AML-193 (cell line): ENCODE results near the gene UGT8.
"Not testable (repeated sequence)": the region's sequence is repeated elsewhere in the genome, so short reads cannot be mapped to it uniquely, and the experiment has no call there.

Experiments used
- DNase-seq, 2 experiments: peaks; one replicate each; lab custom pipeline; 2025; lab: John Stamatoyannopoulos, UW

The UGT8 gene

DNA sequence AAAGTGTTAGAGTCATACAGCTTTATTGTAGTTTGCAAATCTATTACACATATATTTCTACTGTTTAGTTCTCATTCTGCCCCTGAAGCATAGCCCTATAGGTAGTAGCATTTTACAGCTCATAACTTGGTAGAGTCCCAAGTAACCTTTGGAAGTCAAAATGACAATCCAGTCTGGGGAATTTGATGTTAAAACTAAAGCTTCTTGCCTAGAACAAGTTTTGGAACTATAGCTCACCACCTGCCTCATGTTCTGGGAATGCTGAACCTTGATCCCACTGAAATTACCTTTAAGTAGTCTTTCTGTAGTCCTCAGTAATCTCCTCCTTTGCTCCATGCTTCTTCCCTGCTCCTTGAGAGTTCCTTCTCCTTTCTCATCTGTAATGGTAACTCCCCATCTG is 8.4 kb downstream of the UGT8 start:
- no peak for DNase-seq

DNA sequence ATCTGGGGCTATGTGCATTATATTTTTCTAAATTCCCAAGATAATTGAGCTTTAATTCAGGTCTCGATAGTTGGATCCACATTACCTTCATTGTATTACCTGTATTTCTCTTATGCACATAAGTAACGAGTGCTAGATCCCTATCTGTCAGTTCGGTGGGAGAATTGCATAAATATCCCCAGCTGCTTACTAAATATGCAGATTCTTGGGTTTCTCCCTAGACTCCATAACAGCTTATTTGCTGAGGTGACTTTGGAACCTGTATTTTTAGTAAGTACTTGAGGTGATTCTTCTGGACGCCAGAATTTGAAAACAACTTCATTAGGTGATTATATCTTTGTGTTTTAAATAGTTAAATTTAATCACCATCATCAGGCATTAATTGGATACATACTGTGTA is 15.0 kb downstream of the UGT8 start:
- no peak for DNase-seq

DNA sequence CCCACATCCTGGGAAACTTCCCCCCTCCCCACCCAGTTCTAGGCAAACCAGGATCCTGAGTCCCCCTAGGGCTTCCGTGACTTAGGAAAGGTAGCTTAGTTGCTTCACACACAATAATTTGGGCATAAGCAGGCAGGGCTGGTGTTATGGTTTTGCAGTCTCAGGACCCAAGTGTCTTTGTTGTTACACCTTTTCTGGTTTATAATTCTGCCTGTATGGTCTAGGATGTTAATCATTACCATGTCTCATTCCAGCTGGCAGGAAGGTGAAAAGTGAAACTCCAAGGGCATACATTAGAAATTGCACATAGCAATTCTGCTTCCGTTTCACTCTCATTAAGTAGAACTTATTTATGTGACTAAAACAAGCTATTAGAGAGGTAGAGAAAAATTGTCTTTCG is 16.8 kb downstream of the UGT8 start:
- no peak for DNase-seq

DNA sequence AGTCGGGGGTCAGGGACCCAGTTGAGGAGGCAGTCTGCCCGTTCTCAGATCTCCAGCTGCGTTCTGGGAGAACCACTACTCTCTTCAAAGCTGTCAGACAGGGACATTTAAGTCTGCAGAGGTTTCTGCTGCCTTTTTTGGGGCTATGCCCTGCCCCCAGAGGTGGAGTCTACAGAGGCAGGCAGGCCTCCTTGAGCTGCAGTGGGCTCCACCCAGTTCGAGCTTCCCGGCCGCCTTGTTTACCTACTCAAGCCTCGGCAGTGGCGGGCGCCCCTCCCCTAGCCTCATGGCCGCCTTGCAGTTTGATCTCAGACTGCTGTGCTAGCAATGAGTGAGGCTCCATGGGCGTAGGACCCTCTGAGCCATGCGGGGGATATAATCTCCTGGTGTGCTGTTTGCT is 17.4 kb downstream of the UGT8 start:
- not testable (repeated sequence) for DNase-seq

DNA sequence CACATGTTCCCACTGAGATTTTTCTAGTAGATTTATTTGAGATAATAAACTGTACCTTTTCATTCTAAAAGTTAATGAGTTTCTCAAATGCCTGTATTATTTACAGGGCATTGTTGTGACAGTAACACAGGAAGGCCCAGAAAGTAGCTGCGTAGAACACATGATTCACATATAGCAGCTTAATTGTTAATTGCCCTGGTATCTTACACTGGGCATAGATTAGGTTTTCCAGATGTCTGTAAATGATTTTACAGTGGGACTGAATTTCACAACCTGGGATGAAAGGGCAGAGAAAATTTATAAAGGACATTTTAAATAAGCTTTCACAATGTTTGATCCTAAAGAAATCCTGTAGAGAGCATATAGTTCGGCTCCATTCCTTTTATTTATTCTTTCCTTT is 27.6 kb downstream of the UGT8 start:
- no peak for DNase-seq

DNA sequence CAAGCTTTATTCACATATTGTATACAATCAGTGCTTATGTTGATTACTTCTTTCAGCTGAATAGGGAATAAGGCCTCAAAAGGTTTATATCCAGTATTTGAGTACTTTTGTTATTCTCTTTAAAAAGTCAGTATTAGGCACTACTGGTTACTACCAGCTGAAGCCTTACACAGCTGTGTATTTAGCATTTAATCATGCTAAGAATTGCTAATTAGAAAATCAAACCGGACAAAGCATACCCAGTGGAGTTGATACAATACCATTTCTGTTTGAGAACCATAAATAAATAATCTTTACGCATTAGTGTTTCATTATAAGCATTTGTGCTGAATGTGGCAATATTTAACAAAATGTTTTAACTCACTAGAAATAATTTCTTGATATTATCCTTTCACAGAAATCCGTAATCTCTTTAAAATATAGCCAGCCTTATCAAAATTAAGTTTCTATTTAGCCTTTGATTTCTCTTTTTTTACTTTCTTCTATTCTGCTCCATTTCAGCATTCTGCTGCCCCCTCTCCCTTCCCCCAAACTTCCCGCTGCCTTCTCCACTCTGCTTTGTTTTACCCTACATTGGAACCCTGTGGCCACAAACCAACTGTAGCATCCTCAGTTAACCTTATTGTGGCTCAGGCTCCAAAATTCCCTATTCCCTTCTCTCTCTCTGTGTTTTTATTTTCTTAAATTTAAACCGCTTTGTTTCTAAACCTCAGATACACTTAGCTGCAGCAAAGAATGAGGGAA is 37.8 kb downstream of the UGT8 start:
- DNase-seq, result no peak

DNA sequence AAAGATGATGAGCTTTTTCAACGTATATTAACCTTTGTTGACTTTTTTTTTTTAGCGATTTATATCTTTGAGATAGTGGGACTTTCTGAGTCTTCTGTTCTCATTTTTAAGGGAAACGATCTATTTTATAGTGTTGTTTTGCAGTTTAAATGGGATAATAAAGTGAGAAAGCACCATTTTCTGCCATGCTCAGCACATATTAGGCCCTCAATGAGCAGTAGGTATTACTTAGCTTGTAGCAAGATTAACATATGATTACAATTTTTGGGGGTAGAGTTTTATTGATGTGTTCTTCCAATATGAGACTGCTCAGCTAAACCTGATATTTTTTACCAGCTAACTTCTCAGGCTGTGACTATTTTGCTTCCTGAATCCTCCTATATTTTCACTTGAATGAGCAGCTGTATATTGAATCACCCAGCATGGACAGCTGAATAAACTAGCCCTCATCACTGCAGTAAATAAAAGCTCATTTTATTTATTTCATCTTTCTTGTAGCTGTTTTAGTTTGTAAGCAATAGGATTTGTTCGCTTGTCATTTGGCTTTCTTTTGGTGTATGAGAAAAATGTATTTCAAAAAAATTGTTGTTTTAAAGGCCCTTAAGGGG is 43.7 kb downstream of the UGT8 start:
- no peak for DNase-seq

DNA sequence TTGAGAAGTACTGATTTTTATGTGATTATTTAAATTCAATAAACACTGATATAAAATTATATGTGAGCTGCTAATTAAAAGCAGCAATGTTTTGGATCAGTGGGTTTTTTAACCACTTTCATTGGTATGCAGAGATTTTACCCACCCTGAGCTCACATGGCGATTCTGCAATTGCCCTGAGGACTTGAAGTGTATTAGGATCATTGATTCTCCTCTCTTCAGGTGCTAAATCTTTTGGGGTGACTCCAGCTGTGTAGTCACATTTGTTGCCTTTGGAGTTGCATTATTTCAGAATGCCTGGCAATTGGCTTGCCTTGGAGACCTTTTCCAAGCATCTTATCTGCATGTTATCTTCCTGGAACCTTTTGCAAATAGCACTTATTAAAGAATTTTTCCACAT is 51.3 kb downstream of the UGT8 start:
- DNase-seq, result no peak

DNA sequence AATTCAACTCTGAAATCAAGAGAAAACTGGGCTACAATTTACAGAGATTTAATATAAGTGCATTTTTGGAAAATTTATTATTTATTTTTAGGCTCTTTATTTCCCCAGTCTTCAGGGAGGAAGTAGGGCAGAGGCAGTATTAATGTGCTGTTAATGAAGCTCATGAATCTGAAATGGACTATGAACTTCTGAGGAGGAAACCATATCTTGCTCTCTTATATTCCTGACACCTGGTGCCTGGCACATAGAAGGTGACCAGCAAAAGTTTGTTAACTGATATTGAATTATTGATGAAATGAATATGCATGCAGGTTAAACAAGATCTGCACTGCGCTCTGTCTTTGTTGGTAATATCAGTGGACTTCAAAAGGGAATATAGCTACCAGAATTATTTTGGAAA is 55.1 kb downstream of the UGT8 start:
- no peak for DNase-seq

DNA sequence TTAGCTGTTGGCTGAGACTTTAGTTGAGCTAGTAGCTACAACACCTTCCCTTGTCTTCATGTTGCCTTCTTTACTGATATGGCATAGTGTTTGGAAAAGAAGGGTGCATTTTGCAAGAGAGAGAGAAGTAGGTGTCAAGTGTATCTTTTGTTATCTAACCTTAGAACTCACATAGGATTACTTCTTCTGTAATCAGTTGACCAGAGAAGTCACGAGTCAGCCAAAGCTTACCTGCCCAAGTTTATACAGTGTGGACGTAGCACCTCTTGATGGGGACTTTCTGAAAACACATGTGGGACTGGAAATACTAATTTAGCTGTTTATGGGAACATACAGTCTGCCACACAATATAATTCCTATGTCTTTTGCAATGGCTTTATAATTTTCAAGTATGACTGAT is 56.0 kb downstream of the UGT8 start:
- DNase-seq, result no peak

DNA sequence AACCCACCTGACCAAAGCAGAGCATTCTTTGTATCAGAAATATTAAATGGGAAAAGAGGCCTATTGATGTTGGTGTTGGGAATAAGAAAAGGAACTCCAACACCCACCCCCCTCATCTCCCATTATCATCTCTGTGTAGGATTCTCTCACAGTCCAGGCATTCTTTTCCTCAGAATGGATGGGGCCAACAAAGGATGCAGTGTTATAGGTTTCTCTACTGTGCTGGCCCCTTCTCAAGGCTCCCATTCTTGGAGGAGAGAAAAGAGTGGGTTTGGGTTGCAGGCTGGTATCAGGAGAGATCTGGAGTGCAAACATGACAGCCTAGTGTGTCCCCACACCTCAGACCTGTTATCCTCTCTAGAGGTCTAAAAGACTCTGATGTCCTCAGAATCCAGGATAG is 59.6 kb downstream of the UGT8 start:
- no peak for DNase-seq

DNA sequence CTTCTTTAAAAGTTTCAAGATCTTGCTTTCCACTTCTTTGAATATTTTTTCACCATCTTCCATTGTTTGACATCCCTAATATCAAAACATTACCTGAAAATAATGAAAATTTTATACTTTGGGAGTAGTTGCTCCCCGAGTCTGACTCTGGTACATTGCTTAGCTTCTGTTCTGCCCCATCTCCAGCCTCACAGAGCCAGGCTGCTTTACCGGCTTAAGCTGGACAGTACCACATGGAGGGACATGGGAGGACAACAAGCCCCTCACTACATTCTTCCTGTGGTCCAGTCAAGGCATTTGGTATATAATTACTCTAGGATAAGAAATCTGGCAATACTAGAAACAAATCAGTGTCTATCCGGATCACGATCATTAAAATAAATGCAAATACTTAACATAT is 60.2 kb downstream of the UGT8 start:
- DNase-seq, result no peak

DNA sequence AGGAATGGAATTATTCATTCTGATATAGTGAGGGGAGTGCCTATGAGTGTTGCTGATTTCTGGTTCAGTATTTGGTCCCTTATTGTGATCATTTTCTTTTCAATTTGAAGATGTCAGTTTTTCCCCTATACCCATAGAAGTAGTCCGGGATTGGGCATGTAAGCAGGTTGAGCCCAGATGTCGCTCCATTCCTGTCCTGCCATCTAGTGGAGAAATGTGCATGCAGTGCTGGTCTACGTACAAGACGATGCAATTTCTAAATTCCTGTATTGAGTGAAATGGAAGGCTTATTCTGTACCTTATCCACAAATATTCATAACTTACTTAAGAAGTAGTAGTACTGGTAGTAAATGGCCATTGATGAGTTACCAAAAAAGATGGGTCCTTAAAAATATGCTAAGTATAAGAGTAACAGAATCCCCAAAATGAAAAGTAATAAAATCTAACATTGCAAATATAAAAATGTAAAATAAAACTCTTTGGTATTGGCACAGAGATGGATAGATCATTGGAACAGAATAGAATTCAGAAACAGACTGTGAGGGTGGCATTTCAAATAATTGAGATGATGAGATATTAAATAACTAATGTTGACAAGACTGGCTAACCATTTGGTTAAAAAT is 60.9 kb downstream of the UGT8 start:
- peak; percentile 5 to 31 for DNase-seq

DNA sequence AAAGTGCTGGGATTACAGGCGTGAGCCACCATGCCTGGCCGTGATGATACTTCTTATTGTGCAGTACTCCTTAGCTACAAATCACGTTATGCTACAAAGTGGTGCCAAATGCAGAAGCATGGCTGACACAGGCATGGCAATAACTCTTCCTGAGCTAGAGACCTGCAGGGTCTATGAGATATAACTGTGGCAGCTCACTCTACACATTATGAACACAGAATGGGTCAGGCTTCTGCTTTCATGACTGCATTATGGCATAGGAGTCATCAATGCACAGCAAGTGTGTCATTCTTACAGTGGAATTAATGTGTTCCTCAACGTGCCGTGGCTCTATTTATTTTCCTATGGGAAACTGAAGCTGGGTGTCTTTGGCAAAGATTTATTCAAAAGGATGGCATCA is 64.5 kb downstream of the UGT8 start:
- no peak for DNase-seq

DNA sequence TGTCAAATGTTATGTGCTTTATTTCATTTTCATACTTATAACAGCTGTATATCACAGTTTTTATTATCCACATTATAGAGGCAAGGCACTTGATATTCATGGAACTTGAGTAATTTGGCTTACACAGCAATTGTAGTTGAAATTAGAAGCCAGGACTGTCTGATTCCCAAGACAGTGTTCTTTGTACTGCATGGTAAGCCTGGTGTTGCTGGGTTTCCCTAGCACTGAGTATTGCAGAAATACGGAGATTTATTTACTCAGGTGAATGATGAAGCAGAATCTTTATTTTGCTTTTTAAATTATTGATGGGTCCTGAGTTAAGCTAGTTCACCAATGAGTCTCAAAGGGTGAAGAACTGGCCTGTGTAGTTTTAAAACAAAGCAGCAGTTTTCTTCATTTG is 70.0 kb downstream of the UGT8 start:
- DNase-seq, result no peak

DNA sequence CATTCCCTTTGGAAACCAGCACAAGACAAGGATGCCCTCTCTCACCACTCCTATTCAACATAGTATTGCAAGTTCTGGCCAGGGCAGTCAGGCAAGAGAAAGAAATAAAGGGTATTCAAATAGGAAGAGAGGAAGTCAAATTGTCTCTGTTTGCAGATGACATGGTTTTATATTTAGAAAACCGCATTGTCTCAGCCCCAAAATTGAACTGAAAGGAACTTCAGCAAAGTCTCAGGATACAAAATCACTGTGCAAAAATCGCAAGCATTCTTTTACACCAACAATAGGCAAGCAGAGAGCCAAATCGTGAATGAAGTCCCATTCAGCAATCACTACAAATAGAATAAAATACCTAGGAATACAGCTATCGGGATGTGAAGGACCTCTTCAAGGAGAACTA is 72.1 kb downstream of the UGT8 start:
- not testable (repeated sequence) for DNase-seq

DNA sequence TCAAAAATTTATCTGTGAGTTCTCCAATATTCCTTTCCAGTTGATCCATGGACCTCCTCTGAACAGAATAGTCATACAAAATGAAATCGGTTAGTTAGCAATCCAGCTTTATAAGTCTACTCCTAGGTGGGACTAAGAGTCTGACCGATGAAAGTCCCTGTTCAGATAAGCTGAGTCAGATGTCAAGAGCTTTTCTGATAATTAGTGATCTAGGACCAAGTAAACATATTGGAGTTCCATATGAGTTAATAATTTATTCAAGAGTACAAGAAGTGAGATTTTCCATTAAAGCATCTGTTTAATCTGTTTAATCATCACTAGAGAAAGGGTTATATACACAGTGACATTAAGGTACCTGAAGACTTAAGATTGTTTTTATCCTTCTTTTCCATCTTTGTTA is 74.7 kb downstream of the UGT8 start:
- no peak for DNase-seq

DNA sequence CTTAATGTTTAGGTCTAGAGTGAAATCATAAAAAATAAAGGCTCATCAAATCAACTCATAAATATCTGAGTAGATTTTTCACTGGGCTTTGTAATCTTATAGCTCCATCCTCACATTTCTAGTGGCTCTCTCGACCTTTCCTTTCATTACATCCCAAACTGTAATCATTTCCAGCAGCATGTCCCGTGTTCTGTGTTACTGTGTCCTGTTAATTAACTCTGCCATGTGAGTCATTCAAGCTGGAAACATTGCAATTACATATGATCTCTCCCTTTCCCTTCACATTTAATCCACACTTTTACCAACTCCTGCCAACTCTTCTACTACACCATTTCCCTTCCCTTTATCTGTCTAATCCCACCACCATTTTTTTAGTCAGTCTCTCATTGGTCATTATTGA is 75.5 kb downstream of the UGT8 start:
- no peak for DNase-seq

DNA sequence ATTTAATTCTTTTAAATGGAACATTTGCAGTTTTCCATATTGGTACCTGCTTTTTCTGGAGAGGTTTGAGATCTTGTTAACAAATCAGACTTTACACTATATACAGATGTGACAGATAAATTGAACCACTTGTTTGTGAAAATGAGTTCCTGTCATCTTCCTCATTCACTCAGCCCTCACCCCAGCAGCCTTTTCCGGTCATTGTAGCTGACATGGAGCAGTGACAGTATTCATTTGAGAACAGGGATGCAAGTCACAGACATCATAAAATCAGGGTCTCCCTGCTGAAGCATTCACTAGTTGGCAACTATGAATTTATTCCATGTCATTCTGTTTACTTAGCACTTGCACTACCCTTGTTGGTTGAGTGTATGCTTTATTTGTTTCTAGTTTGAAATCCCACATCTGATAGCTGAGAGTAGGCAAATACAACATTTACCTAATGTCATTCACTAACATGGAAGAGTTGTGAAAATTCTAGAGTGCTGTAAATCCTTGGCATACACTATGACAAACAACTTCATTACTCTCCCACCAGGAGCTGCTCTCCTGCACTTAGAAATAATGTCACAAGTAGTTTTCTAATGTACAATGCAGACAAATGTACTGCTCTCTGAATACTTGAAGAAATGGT is 78.9 kb downstream of the UGT8 start:
- no peak for DNase-seq

DNA sequence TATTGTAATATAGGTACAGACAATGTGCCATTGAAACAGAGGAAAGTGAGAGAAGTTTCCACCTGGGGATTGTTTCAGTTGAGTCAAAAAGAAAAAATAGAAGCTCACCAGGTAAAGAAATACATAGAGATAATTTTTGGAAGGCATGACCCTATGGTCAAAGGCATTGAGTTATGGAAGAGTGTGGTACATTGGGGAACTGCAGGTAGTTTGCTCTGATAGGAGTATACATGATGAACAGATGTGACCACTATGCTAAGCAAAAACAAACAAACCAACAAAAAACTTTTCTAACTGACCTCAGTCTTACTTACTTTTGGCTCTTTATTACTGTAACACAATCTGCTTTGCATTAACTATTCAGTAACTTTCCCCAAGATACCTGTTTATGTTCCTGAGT is 85.9 kb downstream of the UGT8 start:
- DNase-seq, result no peak

DNA sequence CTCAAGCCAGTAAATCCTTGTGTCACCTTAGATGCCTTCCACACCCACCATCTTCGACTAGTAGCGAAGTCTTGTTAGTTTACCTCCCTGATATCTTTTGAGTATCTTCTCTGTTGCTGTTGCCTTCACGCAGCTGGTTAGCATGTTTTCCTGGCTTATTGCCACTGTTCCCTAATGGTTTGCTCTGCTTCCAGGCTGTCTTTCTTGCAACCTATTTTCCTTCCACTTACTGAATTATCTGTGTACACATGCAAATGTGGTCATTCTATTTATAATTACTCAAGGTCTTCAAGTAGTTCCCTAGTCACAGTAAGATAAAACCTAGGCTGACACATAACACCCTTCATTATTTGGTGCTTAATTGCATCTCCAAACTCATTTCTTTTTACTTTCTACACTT is 89.5 kb downstream of the UGT8 start:
- DNase-seq, result no peak

DNA sequence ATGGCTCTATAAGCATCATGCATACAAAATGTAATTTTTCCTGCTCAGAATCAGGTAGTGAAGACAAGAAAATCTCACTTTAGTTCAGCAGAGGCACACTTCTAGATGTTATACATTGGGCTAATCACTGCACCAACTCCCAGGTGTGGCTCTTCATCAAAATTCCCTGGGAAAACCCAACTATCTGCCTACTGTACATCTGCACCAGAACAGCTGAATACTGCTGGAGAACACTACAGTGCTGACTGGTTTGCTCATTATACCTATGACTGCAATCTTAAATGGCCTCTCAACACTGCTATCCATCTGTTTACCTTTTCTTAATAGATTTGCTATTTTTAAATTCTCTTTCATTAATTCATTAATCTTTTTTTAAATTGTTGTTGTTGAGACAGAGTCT is 92.0 kb downstream of the UGT8 start:
- DNase-seq, result no peak

DNA sequence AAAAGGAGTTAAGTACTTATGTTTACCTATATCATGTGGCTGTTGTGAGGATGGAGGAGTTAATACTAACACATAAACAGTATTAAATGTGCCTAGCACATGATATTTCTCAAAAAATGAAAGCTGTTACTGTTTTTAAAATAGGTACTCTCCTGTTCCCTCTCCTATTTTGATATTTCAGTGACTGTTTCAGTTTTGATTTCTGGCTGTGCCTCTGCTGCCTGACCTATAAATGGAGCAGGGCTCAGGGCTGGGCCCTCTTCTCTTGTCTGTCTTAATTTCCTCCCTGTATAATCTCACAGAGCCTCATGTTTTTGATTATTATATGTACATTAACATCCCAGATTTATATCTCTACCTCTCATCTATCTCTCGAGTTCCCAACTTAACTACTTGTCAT is 93.3 kb downstream of the UGT8 start:
- DNase-seq, result no peak
